GM18499 (cell line): ENCODE measurements around the gene TBX15.

Experiments
- ATAC-seq: cut with Tn5 transposase; IDR thresholded peaks from one replicate; pipeline ENCODE4 v1.9.1; 2021; ENCODE audit warnings: moderate number of reproducible peaks; ENCODE audit not compliant: insufficient read depth, unreplicated experiment

The TBX15 gene

DNA sequence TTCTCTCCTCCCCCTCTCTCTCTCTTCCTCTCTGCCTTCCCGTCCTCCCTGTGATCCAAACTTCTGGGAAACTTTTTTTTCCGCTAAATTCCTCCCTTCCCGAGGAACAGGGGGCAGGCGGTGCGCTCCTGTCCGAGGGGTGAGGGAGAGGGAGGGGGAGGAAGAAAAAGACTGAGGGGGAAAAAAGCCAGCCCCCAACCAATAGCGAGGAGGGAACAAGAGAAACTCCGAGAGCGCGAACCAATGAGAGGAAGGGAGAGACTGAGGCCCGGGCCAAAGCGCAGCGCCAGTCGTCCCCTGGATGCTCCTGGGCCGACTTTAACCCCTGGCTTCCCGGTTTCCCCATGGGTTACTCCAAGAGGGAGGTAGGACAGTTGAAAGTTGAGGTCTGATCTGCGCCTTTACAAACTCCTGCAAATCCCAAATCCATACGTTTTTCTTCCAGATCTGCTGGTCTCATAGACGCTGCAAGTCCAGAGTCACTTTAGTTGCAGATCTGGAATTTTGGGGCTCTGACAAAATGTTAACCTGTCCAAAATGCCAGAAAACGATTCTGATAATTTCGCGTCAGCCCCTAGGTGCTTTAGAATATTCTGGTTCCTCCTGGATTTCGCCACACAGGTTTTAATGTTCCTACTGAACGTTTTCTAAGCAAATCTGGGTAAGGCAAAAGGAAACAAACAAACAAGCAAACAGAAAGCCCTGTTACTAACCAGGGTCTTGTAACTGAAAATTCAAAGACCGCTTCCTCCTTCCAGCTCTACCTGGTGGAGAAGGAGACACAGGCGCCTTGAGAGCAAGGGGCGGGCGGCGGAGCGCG is at the start of gene TBX15:
Gene TBX15, minus strand, starts transcription at position 158 of the 820 bp plus-strand sequence. CDS start 548 bp downstream, outside the sequence.
- ATAC-seq = no peak

GRCh38 chr1:119034359-119034758 is 46.2 kb upstream of the TBX15 start:
- ATAC-seq = no peak

DNA sequence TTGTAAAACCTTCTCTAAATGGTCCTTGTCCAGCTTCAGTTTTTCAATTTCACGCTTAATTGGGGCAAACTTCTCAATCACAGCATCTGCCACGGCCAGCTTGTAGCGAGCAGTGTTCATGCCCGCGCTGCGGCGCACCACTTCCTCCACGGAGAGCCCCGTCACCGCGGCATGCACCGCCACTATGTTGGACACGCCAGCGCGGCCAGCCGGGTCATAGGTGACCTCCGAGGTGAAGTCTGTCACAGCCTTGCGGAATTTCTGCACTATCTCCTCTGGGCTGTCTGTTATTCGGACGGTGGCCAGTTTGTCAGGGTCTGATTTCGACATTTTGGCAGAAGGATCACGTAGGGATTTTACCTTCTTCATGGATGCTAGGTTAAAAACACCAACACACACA is 44.8 kb upstream of the TBX15 start:
- ATAC-seq = no peak

DNA sequence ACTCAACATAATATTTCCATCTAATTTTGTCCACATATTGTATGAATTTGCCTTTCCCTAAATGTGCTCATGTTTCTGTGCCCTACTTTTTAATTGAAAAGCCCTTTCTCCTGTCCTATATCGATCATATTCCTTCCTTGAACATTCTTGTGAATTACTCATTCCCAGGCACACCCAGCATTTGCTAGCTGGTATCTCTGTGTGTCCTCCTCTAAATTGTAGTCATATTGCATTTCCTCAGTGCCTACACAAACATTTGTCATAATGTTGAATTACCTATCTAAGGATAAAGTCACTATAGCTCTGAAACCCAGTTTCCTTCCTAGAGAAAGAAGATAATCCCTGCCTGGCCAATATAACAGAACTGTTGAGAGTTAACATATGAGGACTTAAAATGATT is 39.6 kb upstream of the TBX15 start:
- ATAC-seq = no peak

- no peak for ATAC-seq
These were observed 38.8 kb upstream of the TBX15 start for GRCh38 chr1:119026956-119027355.

DNA sequence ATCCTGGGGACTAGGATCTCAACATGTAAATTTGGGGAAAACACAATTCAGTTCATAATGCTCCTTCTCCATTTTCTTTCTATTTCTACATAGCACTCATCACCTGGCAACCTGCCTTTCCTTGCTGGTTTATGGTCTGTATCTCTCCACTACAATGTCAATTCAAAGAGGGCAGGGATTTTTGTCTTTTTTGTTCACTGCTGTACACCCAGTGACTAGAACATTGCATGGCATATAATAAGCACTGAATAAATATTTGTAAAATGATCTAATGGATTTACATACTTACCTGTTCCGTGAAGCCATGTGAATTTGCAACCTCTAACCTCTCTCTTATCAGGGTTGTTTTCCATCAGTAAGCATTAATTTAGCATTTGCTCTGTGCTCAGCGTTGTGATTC is 27.4 kb upstream of the TBX15 start:
- ATAC-seq = no peak

GRCh38 chr1:119012383-119012782 is 24.2 kb upstream of the TBX15 start:
- no peak for ATAC-seq

DNA sequence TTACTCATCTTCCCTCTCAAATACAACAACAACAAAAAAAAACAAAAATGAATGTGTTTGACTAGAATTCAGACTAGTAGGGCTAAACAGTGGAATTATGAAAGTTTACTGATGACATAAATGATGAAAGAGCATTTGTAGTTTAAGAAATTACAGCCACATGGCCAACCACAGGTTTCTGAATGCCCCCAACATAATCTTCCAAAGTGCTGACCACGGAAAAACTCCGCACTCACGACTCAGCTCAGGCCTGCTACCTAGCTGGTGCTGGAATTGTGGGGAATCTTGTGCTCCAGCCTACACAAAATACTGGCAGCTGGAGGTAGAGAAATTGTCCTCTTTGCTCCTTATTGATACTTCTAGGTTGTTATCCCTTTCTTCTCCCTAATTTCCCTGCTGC is 23.6 kb upstream of the TBX15 start:
- no peak for ATAC-seq

GRCh38 chr1:119011116-119011515 is 23.0 kb upstream of the TBX15 start:
- ATAC-seq = no peak

- no peak for ATAC-seq
These were observed 22.1 kb upstream of the TBX15 start for GRCh38 chr1:119010201-119010600.

- ATAC-seq = no peak
These were observed 21.1 kb upstream of the TBX15 start for GRCh38 chr1:119009312-119009655.

DNA sequence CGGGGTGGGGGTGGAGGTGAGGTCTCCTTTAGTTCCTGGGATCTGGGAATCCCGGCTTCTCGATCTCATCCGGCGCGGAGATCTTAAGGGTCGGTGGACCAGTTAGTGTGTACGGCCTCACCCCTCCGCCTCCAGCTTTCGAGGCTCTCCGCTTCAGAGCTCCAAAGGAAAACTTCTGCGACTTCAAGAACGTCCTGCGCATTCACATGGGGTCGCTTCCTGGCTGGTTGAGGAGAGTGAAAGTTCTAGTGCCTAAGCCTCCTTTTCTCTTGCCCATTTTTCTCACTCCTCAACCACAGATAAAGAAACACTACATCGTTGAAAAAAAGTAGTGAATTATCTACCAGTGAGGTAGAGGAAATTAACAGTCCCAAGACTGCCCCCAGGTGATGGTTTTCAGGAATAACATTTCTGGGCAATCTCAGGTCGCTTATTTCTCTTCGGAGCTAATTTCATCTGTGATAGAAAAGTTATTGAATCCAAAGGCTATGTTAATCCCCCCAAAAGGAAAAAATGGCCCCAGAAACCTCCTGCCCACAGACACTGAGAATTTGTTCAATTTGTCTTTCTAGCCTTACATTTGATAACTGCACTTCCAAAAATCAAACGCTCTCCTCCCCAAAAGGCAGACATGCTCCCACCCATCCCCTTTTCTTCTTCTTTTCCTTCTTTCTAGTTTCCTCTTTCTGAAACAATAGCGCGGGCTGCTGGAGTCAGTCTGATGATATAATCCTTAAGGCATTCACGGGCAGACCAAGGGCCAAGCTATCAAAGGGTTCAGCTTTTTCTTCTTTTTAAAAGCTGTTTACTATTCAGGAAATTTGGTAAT is 20.6 kb upstream of the TBX15 start:
- ATAC-seq = no peak

DNA sequence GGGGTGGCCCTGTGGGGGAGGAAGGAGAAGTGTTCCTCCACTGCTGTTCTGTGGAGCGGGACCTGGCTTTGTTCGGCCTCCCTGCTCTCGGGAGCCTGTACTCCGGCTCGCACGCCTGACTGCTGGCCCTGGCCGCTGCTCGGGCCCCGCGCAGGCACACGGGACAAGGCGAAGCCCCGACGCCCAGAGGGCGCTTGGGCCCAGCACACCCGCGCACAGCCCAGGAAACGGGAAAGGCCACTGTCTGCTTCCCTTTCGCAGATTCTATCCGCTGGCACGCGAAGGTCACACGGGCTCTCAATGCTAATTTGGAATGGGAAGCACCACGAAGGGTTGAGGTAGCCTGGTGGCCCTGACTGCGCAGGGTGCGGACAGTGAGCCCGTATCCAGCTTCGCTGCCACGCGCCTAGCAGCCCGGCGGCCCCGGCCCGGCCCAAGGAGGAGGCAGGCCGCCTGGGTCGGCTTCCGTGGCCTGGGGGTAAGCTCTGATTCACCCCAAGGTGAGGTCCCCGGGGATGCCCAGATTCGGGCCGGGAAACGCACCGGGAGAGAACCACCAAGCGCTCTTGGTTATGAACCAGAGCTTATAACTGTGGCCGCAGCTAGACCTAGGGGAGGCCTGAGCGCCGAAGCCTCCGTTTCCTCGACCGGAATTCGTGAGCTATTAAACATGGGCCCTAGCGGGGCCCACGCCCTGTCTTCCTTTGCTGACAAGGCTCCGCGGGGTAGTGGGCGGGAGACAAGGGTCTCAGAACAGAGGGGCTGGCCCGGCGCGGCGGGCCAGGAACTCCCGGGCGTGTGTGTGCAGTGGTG is 19.7 kb upstream of the TBX15 start:
- ATAC-seq = no peak

GRCh38 chr1:119007339-119007669 is 19.2 kb upstream of the TBX15 start:
- no peak for ATAC-seq

DNA sequence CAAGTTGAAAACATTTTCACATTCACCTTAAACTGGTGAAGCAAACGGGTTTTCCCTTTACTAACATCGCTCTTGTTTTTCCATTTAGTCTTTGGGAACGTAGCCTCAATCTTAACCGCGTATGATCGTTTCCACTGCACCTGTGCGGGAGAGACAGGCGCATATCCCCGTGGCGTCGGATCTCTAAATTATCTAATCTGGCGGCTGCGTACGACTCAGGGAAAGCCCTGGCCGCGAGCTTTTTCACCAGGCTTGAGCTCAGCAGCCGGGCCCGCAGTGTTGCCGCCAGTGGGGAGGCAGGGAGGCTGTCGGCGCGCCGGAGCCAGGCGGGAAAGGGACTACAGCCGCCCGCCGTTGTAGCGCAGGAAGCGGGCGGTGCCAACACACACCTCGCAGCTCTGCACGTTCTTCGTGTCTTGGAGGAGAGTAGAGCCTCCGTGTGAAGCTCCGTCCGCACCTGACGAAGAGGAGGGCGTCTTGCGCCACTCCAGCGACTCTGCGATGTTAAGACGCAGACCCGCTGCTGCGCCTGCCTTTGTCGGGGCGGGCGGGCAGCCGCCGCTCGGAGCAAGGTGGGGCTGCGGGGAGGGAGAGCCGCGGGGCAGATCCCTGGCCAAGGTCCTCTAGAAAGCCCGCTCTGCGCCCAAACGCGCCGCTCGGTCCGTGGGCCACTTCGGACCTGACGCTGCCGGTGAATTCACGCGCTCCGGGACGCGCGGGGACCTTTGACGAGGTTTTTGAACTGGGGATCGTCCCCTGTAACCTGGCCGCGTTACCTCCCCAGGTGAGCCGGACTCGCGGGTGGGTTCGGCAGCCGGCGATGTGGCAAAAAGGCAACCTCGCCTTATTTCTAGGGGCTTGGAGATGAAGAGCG is 18.5 kb upstream of the TBX15 start:
- no peak for ATAC-seq

DNA sequence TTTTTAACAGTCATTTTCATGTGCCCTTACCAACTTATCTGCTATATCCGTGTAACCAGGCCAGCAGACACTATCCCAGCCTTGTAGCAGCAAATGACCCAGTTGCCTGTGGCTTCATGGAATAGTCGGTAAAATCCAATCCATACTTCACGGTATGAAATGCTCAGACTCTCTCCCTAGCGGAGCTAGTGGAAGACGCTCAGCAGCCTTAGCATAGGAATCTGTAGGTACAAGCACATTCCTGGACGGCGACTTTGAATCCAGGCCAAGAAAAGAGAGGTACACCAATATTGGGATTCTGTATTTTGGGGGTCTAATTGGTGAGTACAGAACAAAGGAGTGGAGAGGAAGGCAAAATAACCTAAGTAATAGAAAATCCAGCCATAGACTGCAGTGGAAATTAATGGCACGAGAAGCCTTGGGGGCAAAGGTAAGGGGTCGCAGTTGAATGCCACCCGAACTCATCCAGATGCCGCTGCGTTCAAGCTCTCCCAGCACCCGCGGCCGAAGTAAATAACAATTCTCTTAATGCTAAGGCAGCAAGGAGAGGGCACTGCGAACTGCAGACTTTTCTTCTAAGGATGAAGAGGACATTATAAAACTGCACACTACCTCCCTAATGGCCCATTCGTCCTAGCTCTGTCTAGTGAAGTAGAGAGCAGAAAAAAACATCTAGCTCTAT is 17.7 kb upstream of the TBX15 start:
- no peak for ATAC-seq

DNA sequence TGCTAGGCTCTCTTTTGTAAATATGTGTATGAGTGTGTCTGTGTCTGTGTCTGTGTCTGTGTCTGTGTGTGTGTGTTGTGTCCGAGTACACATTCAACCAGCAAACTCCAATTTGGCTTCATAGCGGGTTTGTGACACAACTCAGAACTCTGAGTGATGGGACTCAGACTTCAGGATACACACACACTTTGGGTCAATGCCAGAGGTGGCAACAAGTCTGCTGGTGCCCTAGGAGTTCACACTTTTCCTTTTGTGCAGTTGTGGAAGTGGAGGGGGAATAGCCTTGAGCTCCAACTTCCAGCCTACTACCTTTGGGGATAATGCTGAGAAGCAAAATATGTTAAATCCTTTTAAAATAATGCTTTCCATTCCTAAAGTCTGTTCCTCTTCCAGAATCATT is 16.6 kb upstream of the TBX15 start:
- ATAC-seq = no peak

DNA sequence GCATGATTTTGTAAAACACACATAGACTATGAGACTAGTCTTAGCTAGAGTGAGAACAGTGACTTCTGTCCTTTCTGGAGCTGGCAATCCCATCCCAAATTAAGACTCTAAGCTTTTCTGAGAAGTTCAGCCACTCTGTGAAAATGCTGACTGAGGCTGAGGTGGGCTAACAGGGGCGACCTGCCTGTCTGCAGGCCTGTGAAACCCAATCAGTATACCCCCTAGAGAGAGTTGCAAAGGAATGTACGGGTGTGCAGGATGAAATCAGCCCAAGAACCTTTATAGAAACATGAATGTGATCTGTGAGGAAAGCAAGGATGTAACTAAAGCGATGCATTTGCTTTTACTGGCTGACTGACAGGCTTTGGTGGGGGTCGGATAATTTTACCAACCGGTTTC is 16.0 kb upstream of the TBX15 start:
- no peak for ATAC-seq

GRCh38 chr1:119003413-119004128 is 15.4 kb upstream of the TBX15 start:
- no peak for ATAC-seq
